Keratinocyte (primary cell): ENCODE data around the gene SMCO3. TPM values are rescaled to one million over a fixed set of nuclear protein-coding genes. Genes with fewer than 3 reads are reported as not detected.

Experiments
- DNase-seq: peaks from one replicate; pipeline ENCODE4 v3.0.0-alpha.2; 2011; ENCODE audit warnings: low read depth, missing footprints, low spot score
- FAIRE-seq: peaks from 2 replicates; lab custom pipeline; 2011; peaks lifted over from hg19 to GRCh38; lab: Jason Lieb, UNC
- H2AFZ ChIP-seq: 2 replicates; pipeline ENCODE4 v1.6.0; 2012; ENCODE audit warnings: low read length, control low read depth, inconsistent platforms; ENCODE audit not compliant: control insufficient read depth
- H3K27ac ChIP-seq: 2 replicates; pipeline ENCODE4 v1.5.1; 2011; ENCODE audit warnings: low read length; ENCODE audit not compliant: control insufficient read depth, insufficient read depth
- H3K27me3 ChIP-seq: 3 replicates; pipeline ENCODE4 v1.6.0; 2011; ENCODE audit warnings: low read length; ENCODE audit not compliant: control insufficient read depth, insufficient read depth; ENCODE audit errors: extremely low read depth
- H3K36me3 ChIP-seq, 2 experiments: 2 replicates in 1 of 2; 3 replicates in 1 of 2; pipeline ENCODE4 v1.5.1; 2011; ENCODE audit warnings: low read length in 2 of 2, mild to moderate bottlenecking in 1 of 2; ENCODE audit not compliant: control insufficient read depth in 2 of 2, insufficient read depth in 2 of 2; ENCODE audit errors: extremely low read depth in 1 of 2
- H3K4me1 ChIP-seq: 3 replicates; pipeline ENCODE4 v1.5.1; 2011; ENCODE audit warnings: low read length; ENCODE audit not compliant: control insufficient read depth, insufficient read depth; ENCODE audit errors: extremely low read depth
- H3K4me2 ChIP-seq: 3 replicates; pipeline ENCODE4 v1.6.0; 2011; ENCODE audit warnings: low read depth, low read length; ENCODE audit not compliant: control insufficient read depth, insufficient read depth; ENCODE audit errors: extremely low read depth
- H3K4me3 ChIP-seq, 3 experiments: fragments of 200-600 bp in 1 of 3; sonication (generic) in 1 of 3; 2 replicates in 2 of 3; 3 replicates in 1 of 3; pipeline ENCODE4 v1.5.1; 2011 to 2016; ENCODE audit warnings: low read length in 3 of 3, mild to moderate bottlenecking in 3 of 3, control low read depth in 2 of 3, inconsistent platforms in 1 of 3, low read depth in 1 of 3, mixed read lengths in 1 of 3, mixed run types in 1 of 3, moderate library complexity in 1 of 3; ENCODE audit not compliant: control insufficient read depth in 2 of 3, insufficient read depth in 2 of 3; ENCODE audit errors: extremely low read depth in 1 of 3
- H3K79me2 ChIP-seq: 2 replicates; pipeline ENCODE4 v1.6.0; 2012; ENCODE audit warnings: low read length; ENCODE audit not compliant: control insufficient read depth, insufficient read depth
- H3K9ac ChIP-seq: 3 replicates; pipeline ENCODE4 v1.6.0; 2011; ENCODE audit warnings: low read length; ENCODE audit not compliant: control insufficient read depth, insufficient read depth; ENCODE audit errors: extremely low read depth
- H3K9me1 ChIP-seq: 3 replicates; pipeline ENCODE4 v1.6.0; 2011; ENCODE audit warnings: low read length; ENCODE audit not compliant: control insufficient read depth, insufficient read depth; ENCODE audit errors: extremely low read depth
- H3K9me3 ChIP-seq: 2 replicates; pipeline ENCODE4 v1.5.1; 2012; ENCODE audit warnings: low read depth, low read length; ENCODE audit not compliant: control insufficient read depth
- H4K20me1 ChIP-seq: 3 replicates; pipeline ENCODE4 v1.6.0; 2011; ENCODE audit warnings: low read length; ENCODE audit not compliant: control insufficient read depth, insufficient read depth; ENCODE audit errors: extremely low read depth
- CTCF ChIP-seq, 3 experiments: IDR thresholded peaks in 1 of 3; conservative IDR thresholded peaks in 1 of 3; optimal IDR thresholded peaks in 1 of 3; 2 replicates in 2 of 3; 3 replicates in 1 of 3; pipeline versions ENCODE3 to v1.5.1; 2011; ENCODE audit warnings: low read length in 3 of 3, mild to moderate bottlenecking in 3 of 3, moderate library complexity in 2 of 3, control low read depth in 1 of 3, inconsistent platforms in 1 of 3; ENCODE audit not compliant: insufficient read depth in 2 of 3; ENCODE audit errors: extremely low read depth in 1 of 3
- EZH2 ChIP-seq: IDR thresholded peaks from one replicate; pipeline ENCODE4 v1.6.1; 2012; ENCODE audit warnings: inconsistent platforms, mild to moderate bottlenecking, low read length, moderate library complexity
- dilution Hi-C: fragments of 300-500 bp; cut with MboI; formaldehyde crosslinking; loops from one replicate; pipeline ENCODE4 v1.7.0; 2020; ENCODE audit warnings: low sequenced_read_pairs; ENCODE audit not compliant: extremely low pct_ligation_motif_present
- polyA plus RNA-seq, 5 experiments: library from polyadenylated mRNA; depleted of rRNA in 3 of 5; stranded (reverse) in 3 of 5; stranded (forward) in 1 of 5; unstranded in 1 of 5; fragments of >200 nt; gene quantifications; 1 replicate in 1 of 5; 2 replicates in 3 of 5; 3 replicates in 1 of 5; pipeline versions ENCODE4 v1.2.1 to v1.2.3, GENCODE V29; 2011 to 2012; ENCODE audit warnings: missing spikeins in 2 of 5, low read depth in 1 of 5, low replicate concordance in 1 of 5

SMCO3 gene
- polyA plus RNA-seq, 1 donor (not counting 4 experiments of a cell fraction or from before 2014, with no cell fraction given), result not detected

DNA sequence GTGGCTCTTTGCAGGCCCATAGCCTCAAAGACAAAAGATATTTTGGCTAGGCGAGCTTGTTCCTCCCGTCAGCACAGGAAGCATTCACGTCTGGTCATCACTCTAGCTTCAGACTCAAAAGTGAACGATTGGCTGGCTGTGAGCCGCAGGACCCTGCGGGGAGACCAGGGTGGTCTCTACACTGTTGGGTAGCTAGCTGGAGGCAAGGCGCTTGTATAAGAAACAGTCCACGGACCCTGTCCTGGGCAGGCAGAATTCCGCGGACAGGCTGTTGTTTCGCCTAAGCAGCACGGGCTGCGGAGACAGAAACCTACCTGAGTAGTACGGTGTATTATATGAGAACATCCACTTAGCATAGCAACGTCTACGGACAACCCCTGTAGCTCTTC lies 40.3 kb downstream of the SMCO3 start:
- no peak for DNase-seq
- H3K27me3 ChIP-seq, result no peaks in the 10 kb centered on the region
- peak overlapping the region; percentile 88 for H3K9ac ChIP-seq
- TF ChIP-seq CTCF (optimal IDR thresholded peaks at IDR 0.05 in 1 of 3, IDR thresholded peaks at IDR 0.05 in 1 of 3, conservative IDR thresholded peaks at IDR 0.05 in 1 of 3; ENCODE audit: extremely low read depth in 1 of 3, insufficient read depth in 2 of 3, low read length in 3 of 3), result no peak
- TF ChIP-seq EZH2, result no peak
- H4K20me1 ChIP-seq, result no peaks in the 10 kb centered on the region
- H2AFZ ChIP-seq, result peak overlapping the region; percentile 97
- H3K27ac ChIP-seq, result peak overlapping the region; percentile 65
- dilution Hi-C loops, result no loop called here
- peak overlapping the region; percentile 75 to 84 (median 80) for H3K4me3 ChIP-seq
- FAIRE-seq, result no peak
- H3K4me2 ChIP-seq, result peak overlapping the region; percentile 84
- no peaks in the 10 kb centered on the region for H3K36me3 ChIP-seq
- no peaks in the 10 kb centered on the region for H3K9me1 ChIP-seq
- H3K79me2 ChIP-seq, result peaks cover 14% of the 10 kb centered on the region
- no peaks in the 10 kb centered on the region for H3K9me3 ChIP-seq
- peaks cover 27% of the 10 kb centered on the region for H3K4me1 ChIP-seq

DNA sequence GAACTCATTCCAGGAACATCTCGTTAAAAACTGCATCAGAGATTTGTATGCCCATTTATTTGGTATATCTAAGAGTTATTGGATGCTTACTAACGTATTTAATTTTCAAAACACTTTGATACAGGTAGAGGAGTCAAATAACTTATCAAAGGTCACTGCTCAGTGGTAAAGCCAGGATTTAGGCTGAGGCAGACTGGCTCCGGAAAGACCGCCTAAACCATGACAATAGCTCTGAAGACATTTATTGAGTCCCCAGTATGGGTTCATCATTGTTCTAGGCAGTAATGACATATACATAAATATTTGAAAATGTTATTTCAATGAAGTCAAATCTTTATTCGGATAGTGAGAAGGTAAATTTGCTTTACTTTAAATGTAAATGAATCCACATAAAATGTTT lies 41.0 kb downstream of the SMCO3 start:
- Histone ChIP-seq H3K36me3 (no peaks in the 10 kb centered on the region), H3K4me3 (no peak overlapping the region), H3K27ac (no peak overlapping the region), H3K4me2 (no peak overlapping the region), H2AFZ (no peak overlapping the region), H3K9me3 (no peaks in the 10 kb centered on the region), H3K4me1 (peaks cover 29% of the 10 kb centered on the region), H3K79me2 (peaks cover 14% of the 10 kb centered on the region), H4K20me1 (no peaks in the 10 kb centered on the region), H3K9me1 (no peaks in the 10 kb centered on the region), H3K9ac (no peak overlapping the region), H3K27me3 (no peaks in the 10 kb centered on the region)
- dilution Hi-C loops, result no loop called here
- no peak for DNase-seq
- TF ChIP-seq EZH2 (no peak), CTCF (optimal IDR thresholded peaks at IDR 0.05 in 1 of 3, IDR thresholded peaks at IDR 0.05 in 1 of 3, conservative IDR thresholded peaks at IDR 0.05 in 1 of 3; ENCODE audit: extremely low read depth in 1 of 3, insufficient read depth in 2 of 3, low read length in 3 of 3) (no peak)
- no peak for FAIRE-seq
